Esophagus muscularis mucosa (tissue), 4 donors: Measurements from ENCODE around the gene CD19.

ENCODE experiments used
- CTCF ChIP-seq, 3 experiments: fragments of 200-600 bp in 2 of 3; fragments of 450-650 bp in 1 of 3; sonication (generic) in 2 of 3; IDR thresholded peaks; one replicate each; pipeline ENCODE4 v1.5.1; 2017 to 2019; ENCODE audit warnings: antibody characterized with exemption in 3 of 3, mild to moderate bottlenecking in 2 of 3, moderate library complexity in 1 of 3
- EP300 ChIP-seq: sonication (generic); formaldehyde crosslinking; IDR thresholded peaks from one replicate; pipeline ENCODE4 v1.6.1; 2017; ENCODE audit warnings: antibody characterized with exemption
- POLR2A ChIP-seq: fragments of 450-650 bp; IDR thresholded peaks from one replicate; pipeline ENCODE4 v1.6.1; 2017; ENCODE audit warnings: antibody characterized with exemption, moderate library complexity, mild to moderate bottlenecking, low read depth

GRCh38 chr16:28910086-28911031, 21.4 kb upstream of the CD19 start:
- TF ChIP-seq EP300 (no peak), CTCF (IDR thresholded peaks at IDR 0.05) (no peak), POLR2A (no peak)
